ENCODE data around the gene HBEGF.

- no peak for TF ChIP-seq FOXM1 (IDR thresholded peaks at IDR 0.05; ENCODE audit: borderline replicate concordance)
- no peak for TF ChIP-seq BHLHE40 (IDR thresholded peaks at IDR 0.05; ENCODE audit: borderline replicate concordance)
- TF ChIP-seq CTBP1 (IDR thresholded peaks at IDR 0.05; ENCODE audit: borderline replicate concordance), result no peak
- TF ChIP-seq NFRKB (IDR thresholded peaks at IDR 0.05), result no peak
- no peak for TF ChIP-seq PKNOX1 (IDR thresholded peaks at IDR 0.05)
- no peak for TF ChIP-seq HDGF (IDR thresholded peaks at IDR 0.05; ENCODE audit: borderline replicate concordance)
- no peak for TF ChIP-seq FOXK2 (IDR thresholded peaks at IDR 0.05)
- no peak for TF ChIP-seq ELF4 (IDR thresholded peaks at IDR 0.05)
- no peak for TF ChIP-seq SP1 (IDR thresholded peaks at IDR 0.05)
- TF ChIP-seq FOXA1 (IDR thresholded peaks at IDR 0.05), result no peak
- no peak for TF ChIP-seq SUZ12 (IDR thresholded peaks at IDR 0.05)
- no peak for TF ChIP-seq TARDBP (IDR thresholded peaks at IDR 0.05)
- no peak for TF ChIP-seq LEF1 (IDR thresholded peaks at IDR 0.05; ENCODE audit: borderline replicate concordance)
Observed at GRCh38 chr5:140338336-140338735, 8.1 kb downstream of the HBEGF start.
